H9 (cell line): ENCODE data around the gene GSN. TPM values are rescaled to one million over a fixed set of nuclear protein-coding genes. Genes with fewer than 3 reads are reported as not detected.
A peak's percentile ranks its signal among the peaks of the same experiment; 100 is the strongest.

Experiments used
- DNase-seq: peaks from one replicate; pipeline ENCODE4 v3.0.0-alpha.2; 2017
- H2AFZ ChIP-seq: one replicate; pipeline ENCODE4 v1.6.1; 2013; ENCODE audit warnings: mild to moderate bottlenecking, low read length, control low read depth, moderate library complexity
- H2AK5ac ChIP-seq: 2 replicates; pipeline ENCODE4 v1.6.1; 2013; ENCODE audit warnings: low read length, control low read depth, mixed read lengths; ENCODE audit not compliant: insufficient read length
- H2BK120ac ChIP-seq: one replicate; pipeline ENCODE4 v1.6.1; 2013; ENCODE audit warnings: low read depth, mild to moderate bottlenecking, low read length, control low read depth, inconsistent platforms; ENCODE audit not compliant: poor library complexity, severe bottlenecking
- H2BK12ac ChIP-seq: 2 replicates; pipeline ENCODE4 v1.6.1; 2013; ENCODE audit warnings: low read length, control low read depth, mixed read lengths, low read depth; ENCODE audit not compliant: insufficient read length
- H2BK15ac ChIP-seq: 2 replicates; pipeline ENCODE4 v1.6.1; 2013; ENCODE audit warnings: low read depth, low read length, control low read depth
- H2BK20ac ChIP-seq: one replicate; pipeline ENCODE4 v1.6.1; 2013; ENCODE audit warnings: low read depth, mild to moderate bottlenecking, low read length, control low read depth, inconsistent platforms; ENCODE audit not compliant: poor library complexity, severe bottlenecking
- H2BK5ac ChIP-seq: 2 replicates; pipeline ENCODE4 v1.6.1; 2013; ENCODE audit warnings: low read length, control low read depth, mixed read lengths; ENCODE audit not compliant: insufficient read length
- H3K14ac ChIP-seq: 2 replicates; pipeline ENCODE4 v1.6.1; 2013; ENCODE audit warnings: low read length, control low read depth; ENCODE audit not compliant: insufficient read depth
- H3K18ac ChIP-seq: 2 replicates; pipeline ENCODE4 v1.6.1; 2013; ENCODE audit warnings: low read depth, mild to moderate bottlenecking, mixed read lengths, low read length, control low read depth; ENCODE audit not compliant: insufficient read length
- H3K23ac ChIP-seq: 2 replicates; pipeline ENCODE4 v1.6.1; 2013; ENCODE audit warnings: low read length, control low read depth, mixed read lengths, low read depth; ENCODE audit not compliant: insufficient read length
- H3K23me2 ChIP-seq: 2 replicates; pipeline ENCODE4 v1.6.1; 2013; ENCODE audit warnings: low read depth, mild to moderate bottlenecking, mixed read lengths, low read length, control low read depth; ENCODE audit not compliant: insufficient read length, poor library complexity, severe bottlenecking
- H3K27ac ChIP-seq: 2 replicates; pipeline ENCODE4 v1.5.1; 2013; ENCODE audit warnings: low read length, control low read depth, mixed read lengths, low read depth; ENCODE audit not compliant: insufficient read length
- H3K27me3 ChIP-seq: 2 replicates; pipeline ENCODE4 v1.6.1; 2013; ENCODE audit warnings: low read length, control low read depth, inconsistent platforms; ENCODE audit not compliant: insufficient read depth
- H3K4ac ChIP-seq: 2 replicates; pipeline ENCODE4 v1.6.1; 2013; ENCODE audit warnings: low read depth, mild to moderate bottlenecking, control low read depth, inconsistent platforms, low read length, moderate library complexity
- H3K4me1 ChIP-seq: 2 replicates; pipeline ENCODE4 v1.6.1; 2013; ENCODE audit warnings: low read length, control low read depth, inconsistent platforms; ENCODE audit not compliant: insufficient read depth
- H3K4me2 ChIP-seq: 2 replicates; pipeline ENCODE4 v1.6.1; 2013; ENCODE audit warnings: low read length, control low read depth, mixed read lengths; ENCODE audit not compliant: insufficient read length, insufficient read depth
- H3K56ac ChIP-seq: 2 replicates; pipeline ENCODE4 v1.6.1; 2013; ENCODE audit warnings: low read depth, mild to moderate bottlenecking, mixed read lengths, low read length, control low read depth; ENCODE audit not compliant: insufficient read length
- H3K79me1 ChIP-seq: 2 replicates; pipeline ENCODE4 v1.6.1; 2013; ENCODE audit warnings: low read depth, mild to moderate bottlenecking, moderate library complexity, low read length, control low read depth, inconsistent platforms; ENCODE audit not compliant: insufficient read depth, poor library complexity, severe bottlenecking
- H3K79me2 ChIP-seq: 2 replicates; pipeline ENCODE4 v1.6.1; 2013; ENCODE audit warnings: low read length, control low read depth, inconsistent platforms; ENCODE audit not compliant: insufficient read depth
- H3K9ac ChIP-seq: 2 replicates; pipeline ENCODE4 v1.6.1; 2013; ENCODE audit warnings: low read length, control low read depth, mixed read lengths; ENCODE audit not compliant: insufficient read length; ENCODE audit errors: extremely low read depth
- H3K9me3 ChIP-seq: one replicate; pipeline ENCODE4 v1.6.1; 2013; ENCODE audit warnings: low read depth, low read length, inconsistent platforms; ENCODE audit not compliant: control insufficient read depth
- H3T11ph ChIP-seq: one replicate; pipeline ENCODE4 v1.6.1; 2013; ENCODE audit warnings: mild to moderate bottlenecking, low read length, control low read depth, inconsistent platforms
- H4K20me1 ChIP-seq: one replicate; pipeline ENCODE4 v1.6.1; 2013; ENCODE audit not compliant: control insufficient read depth, insufficient read length, insufficient read depth
- H4K5ac ChIP-seq: 2 replicates; pipeline ENCODE4 v1.6.1; 2013; ENCODE audit warnings: low read depth, mild to moderate bottlenecking, mixed read lengths, low read length, control low read depth; ENCODE audit not compliant: insufficient read length
- H4K8ac ChIP-seq: replicated peaks from 2 replicates; pipeline ENCODE4 v1.6.1; 2013; ENCODE audit warnings: low read length, control low read depth, mixed read lengths, low read depth; ENCODE audit not compliant: insufficient read length
- H4K91ac ChIP-seq: 2 replicates; pipeline ENCODE4 v1.6.1; 2013; ENCODE audit warnings: low read depth, mild to moderate bottlenecking, moderate library complexity, mixed read lengths, low read length, control low read depth; ENCODE audit not compliant: insufficient read length
- H3K27ac Mint-ChIP-seq, 3 experiments: 2 replicates in 2 of 3; 3 replicates in 1 of 3; pipeline ENCODE4 v1.8.0; 2020 to 2021; ENCODE audit warnings: mixed read lengths in 3 of 3, mild to moderate bottlenecking in 1 of 3, moderate library complexity in 1 of 3
- H3K27me3 Mint-ChIP-seq: 2 replicates; pipeline ENCODE4 v1.8.0; 2021; ENCODE audit warnings: low read depth, mild to moderate bottlenecking, moderate library complexity, mixed read lengths
- H3K36me3 Mint-ChIP-seq, 3 experiments: 2 replicates in 2 of 3; 3 replicates in 1 of 3; pipeline ENCODE4 v1.8.0; 2020 to 2021; ENCODE audit warnings: low read depth in 3 of 3, mixed read lengths in 3 of 3; ENCODE audit not compliant: insufficient read depth in 1 of 3
- H3K4me1 Mint-ChIP-seq, 2 experiments: 2 replicates each; pipeline ENCODE4 v1.8.0; 2020; ENCODE audit warnings: mixed read lengths in 2 of 2
- H3K4me3 Mint-ChIP-seq, 2 experiments: 2 replicates in 1 of 2; 3 replicates in 1 of 2; pipeline ENCODE4 v1.8.0; 2020 to 2021; ENCODE audit warnings: mild to moderate bottlenecking in 2 of 2, mixed read lengths in 2 of 2, moderate library complexity in 1 of 2
- H3K9me3 Mint-ChIP-seq, 2 experiments: 2 replicates in 1 of 2; 3 replicates in 1 of 2; pipeline ENCODE4 v1.8.0; 2020; ENCODE audit warnings: mild to moderate bottlenecking in 2 of 2, mixed read lengths in 2 of 2, moderate library complexity in 1 of 2
- CTCF ChIP-seq: fragments of 200-600 bp; sonication (generic); conservative IDR thresholded peaks from 3 replicates; pipeline ENCODE4 v1.8.0; 2021; ENCODE audit warnings: antibody characterized with exemption, mild to moderate bottlenecking
- WGBS: extraction: QIAGEN DNeasy Blood & Tissue Kit; methylation state at CpG from one replicate; pipeline ENCODE4 v1.1.7; 2013; ENCODE audit warnings: missing lambda C conversion rate, low lambda C conversion rate, mixed read lengths; ENCODE audit not compliant: insufficient read length; ENCODE audit errors: extremely low coverage; 5-methylcytosine and 5-hydroxymethylcytosine counted together
- total RNA-seq: library from RNA; stranded (reverse); gene quantifications from 2 replicates; pipeline ENCODE4 v1.2.1, GENCODE V29; 2021

Gene GSN
- total RNA-seq, 1 experiment from 2014 or later, result 14.9 TPM

GRCh38 chr9:121261107-121261460 is 6.9 kb upstream of the GSN start:
- Histone ChIP-seq H2BK120ac (no peak overlapping the region), H2BK15ac (no peak overlapping the region), H3K4me1 (peaks cover 10% of the 10 kb centered on the region; the same call in 1 of the 2 replicates), H3K56ac (no peak overlapping the region), H2BK12ac (no peak overlapping the region), H3T11ph (no peak overlapping the region), H4K91ac (no peak overlapping the region), H3K4ac (no peak overlapping the region), H4K5ac (no peak overlapping the region), H3K27ac (no peak overlapping the region), H3K27me3 (peaks cover 3% of the 10 kb centered on the region; the same call in 1 of the 2 replicates), H3K4me2 (no peak overlapping the region), H3K23ac (no peak overlapping the region), H3K18ac (no peak overlapping the region), H2BK5ac (no peak overlapping the region), H2AFZ (no peak overlapping the region), H3K9me3 (no peaks in the 10 kb centered on the region), H3K9ac (no peak overlapping the region), H3K14ac (no peak overlapping the region), H2AK5ac (no peak overlapping the region), H2BK20ac (no peak overlapping the region), H3K79me1 (no peaks in the 10 kb centered on the region), H4K20me1 (no peaks in the 10 kb centered on the region), H4K8ac (no peak overlapping the region), H3K23me2 (no peaks in the 10 kb centered on the region), H3K79me2 (no peaks in the 10 kb centered on the region)
- peak; percentile 42 for DNase-seq
- no peak for TF ChIP-seq CTCF
- no CpG with 5 or more reads among the region's 4 CpGs for WGBS
- no peak overlapping the region for H3K27ac Mint-ChIP-seq
- H3K4me3 Mint-ChIP-seq, result no peak overlapping the region
- H3K4me1 Mint-ChIP-seq, result peaks cover 18 to 19% of the 10 kb centered on the region in 2 experiments
- peaks cover 88% of the 10 kb centered on the region for H3K27me3 Mint-ChIP-seq
- H3K9me3 Mint-ChIP-seq, result no peaks in the 10 kb centered on the region; a peak in 1 of 5 replicates
- H3K36me3 Mint-ChIP-seq, result no peaks in the 10 kb centered on the region; a peak in 1 of 7 replicates
